Measurements from ENCODE around the gene IRF2BP2. TPM values are rescaled to one million over a fixed set of nuclear protein-coding genes. Genes with fewer than 3 reads are reported as not detected.

The IRF2BP2 gene
- total RNA-seq, 1 donor, result 172 TPM

DNA sequence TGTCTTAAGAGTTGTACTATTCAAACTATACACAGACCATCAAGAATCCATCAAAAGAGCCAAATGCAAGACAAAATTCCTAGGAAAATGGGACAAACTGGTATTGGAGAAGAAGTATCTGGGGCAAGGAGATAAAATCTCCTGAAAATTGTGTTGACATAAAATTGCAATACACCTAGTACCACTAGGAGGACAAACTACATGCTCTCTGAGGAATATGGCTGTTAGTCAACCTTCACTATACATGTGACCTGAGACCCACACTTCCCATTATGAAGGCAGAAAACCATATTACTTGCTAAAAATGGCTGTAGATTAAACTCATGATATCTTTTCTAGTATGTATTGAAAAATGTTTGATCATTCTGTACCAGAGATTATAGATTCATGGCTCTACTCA lies 30.0 kb downstream of the IRF2BP2 start:
- Histone ChIP-seq H2AFZ (ENCODE audit: low read length) (no peak overlapping the region), H3K27me3 (ENCODE audit: insufficient read depth, low read length) (no peaks in the 10 kb centered on the region)
- TF ChIP-seq, protein P1, sequence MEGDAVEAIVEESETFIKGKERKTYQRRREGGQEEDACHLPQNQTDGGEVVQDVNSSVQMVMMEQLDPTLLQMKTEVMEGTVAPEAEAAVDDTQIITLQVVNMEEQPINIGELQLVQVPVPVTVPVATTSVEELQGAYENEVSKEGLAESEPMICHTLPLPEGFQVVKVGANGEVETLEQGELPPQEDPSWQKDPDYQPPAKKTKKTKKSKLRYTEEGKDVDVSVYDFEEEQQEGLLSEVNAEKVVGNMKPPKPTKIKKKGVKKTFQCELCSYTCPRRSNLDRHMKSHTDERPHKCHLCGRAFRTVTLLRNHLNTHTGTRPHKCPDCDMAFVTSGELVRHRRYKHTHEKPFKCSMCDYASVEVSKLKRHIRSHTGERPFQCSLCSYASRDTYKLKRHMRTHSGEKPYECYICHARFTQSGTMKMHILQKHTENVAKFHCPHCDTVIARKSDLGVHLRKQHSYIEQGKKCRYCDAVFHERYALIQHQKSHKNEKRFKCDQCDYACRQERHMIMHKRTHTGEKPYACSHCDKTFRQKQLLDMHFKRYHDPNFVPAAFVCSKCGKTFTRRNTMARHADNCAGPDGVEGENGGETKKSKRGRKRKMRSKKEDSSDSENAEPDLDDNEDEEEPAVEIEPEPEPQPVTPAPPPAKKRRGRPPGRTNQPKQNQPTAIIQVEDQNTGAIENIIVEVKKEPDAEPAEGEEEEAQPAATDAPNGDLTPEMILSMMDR (IDR thresholded peaks at IDR 0.05; ENCODE audit: extremely low read depth, low read depth, low read length), result peak; percentile 31

DNA sequence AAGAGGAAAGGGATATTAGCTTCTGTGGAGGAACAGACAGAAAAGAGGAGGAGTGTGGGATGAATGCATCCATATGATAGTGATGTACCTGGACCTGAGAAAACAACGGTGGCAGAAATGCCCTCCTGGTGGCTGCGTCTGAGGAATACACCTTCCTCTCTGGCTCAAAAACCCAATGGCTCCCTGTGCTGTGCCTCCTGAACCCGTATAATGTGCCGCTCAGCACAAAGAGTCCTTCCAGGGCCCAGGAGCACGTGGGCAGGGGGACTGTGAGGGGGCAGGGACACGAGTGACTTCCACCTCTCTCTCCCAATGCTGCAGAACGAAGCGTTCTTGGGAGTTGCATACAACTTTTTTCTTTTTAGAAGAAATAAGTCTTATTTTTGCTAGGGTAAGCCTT lies 31.2 kb downstream of the IRF2BP2 start:
- Histone ChIP-seq H3K79me2 (ENCODE audit: insufficient read depth, low read length) (no peaks in the 10 kb centered on the region), H3K4me3 (ENCODE audit: insufficient read depth, low read length) (no peak overlapping the region), H3K27ac (ENCODE audit: low read depth, low read length) (no peak overlapping the region), H3K36me3 (ENCODE audit: insufficient read depth, low read length) (no peaks in the 10 kb centered on the region), H3K4me2 (ENCODE audit: insufficient read depth, low read length) (no peak overlapping the region), H3K4me1 (ENCODE audit: insufficient read depth, low read length) (peaks cover 12% of the 10 kb centered on the region), H3K27me3 (ENCODE audit: insufficient read depth, low read length) (no peaks in the 10 kb centered on the region), H4K20me1 (ENCODE audit: insufficient read depth, low read length) (no peaks in the 10 kb centered on the region), H2AFZ (ENCODE audit: low read length) (no peak overlapping the region), H3K9me3 (ENCODE audit: low read depth, low read length) (no peaks in the 10 kb centered on the region)
- TF ChIP-seq, protein P1 (IDR thresholded peaks at IDR 0.05; ENCODE audit: extremely low read depth, low read depth, low read length), result no peak
- no peak for DNase-seq (ENCODE audit: insufficient read length, low spot score, missing footprints)

More for the DNA sequence above, 30.0 kb downstream of the IRF2BP2 start:
- H3K4me2 ChIP-seq (ENCODE audit: insufficient read depth, low read length), result no peak overlapping the region
- H3K27ac ChIP-seq (ENCODE audit: low read depth, low read length), result no peak overlapping the region
- H3K79me2 ChIP-seq (ENCODE audit: insufficient read depth, low read length), result no peaks in the 10 kb centered on the region
- H4K20me1 ChIP-seq (ENCODE audit: insufficient read depth, low read length), result no peaks in the 10 kb centered on the region
- H3K36me3 ChIP-seq (ENCODE audit: insufficient read depth, low read length), result no peaks in the 10 kb centered on the region
- H3K4me3 ChIP-seq (ENCODE audit: insufficient read depth, low read length), result no peak overlapping the region
- no peaks in the 10 kb centered on the region for H3K9me3 ChIP-seq (ENCODE audit: low read depth, low read length)
- no peak for DNase-seq (ENCODE audit: insufficient read length, low spot score, missing footprints)
- peaks cover 21% of the 10 kb centered on the region for H3K4me1 ChIP-seq (ENCODE audit: insufficient read depth, low read length)

DNA sequence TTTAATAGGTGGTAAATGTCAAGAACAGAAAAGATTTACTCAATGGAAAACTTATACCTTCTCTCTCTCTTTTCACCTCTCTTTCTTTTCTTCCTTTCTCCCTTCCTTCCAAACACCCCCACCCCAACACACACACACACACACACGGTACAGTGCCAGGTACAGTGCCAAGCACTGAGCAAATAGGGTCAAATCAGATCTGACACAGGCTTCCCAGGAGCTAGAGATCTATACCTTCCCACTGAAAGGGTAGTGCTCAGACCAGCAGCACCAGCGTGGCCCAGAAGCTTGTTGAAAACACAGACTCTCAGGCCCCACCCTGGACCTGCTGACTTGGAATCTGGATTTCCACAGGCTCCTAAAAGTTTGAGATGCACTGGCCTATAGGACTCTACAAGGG lies 31.9 kb downstream of the IRF2BP2 start:
- DNase-seq (ENCODE audit: insufficient read length, low spot score, missing footprints), result no peak
- H3K4me2 ChIP-seq (ENCODE audit: insufficient read depth, low read length), result no peak overlapping the region
- no peaks in the 10 kb centered on the region for H3K79me2 ChIP-seq (ENCODE audit: insufficient read depth, low read length)
- no peak overlapping the region for H3K27ac ChIP-seq (ENCODE audit: low read depth, low read length)
- no peaks in the 10 kb centered on the region for H3K36me3 ChIP-seq (ENCODE audit: insufficient read depth, low read length)
- H2AFZ ChIP-seq (ENCODE audit: low read length), result no peak overlapping the region
- peaks cover 9% of the 10 kb centered on the region for H3K4me1 ChIP-seq (ENCODE audit: insufficient read depth, low read length)
- no peaks in the 10 kb centered on the region for H3K27me3 ChIP-seq (ENCODE audit: insufficient read depth, low read length)
- TF ChIP-seq, protein P1 (IDR thresholded peaks at IDR 0.05; ENCODE audit: extremely low read depth, low read depth, low read length), result no peak
- H4K20me1 ChIP-seq (ENCODE audit: insufficient read depth, low read length), result no peaks in the 10 kb centered on the region
- no peak overlapping the region for H3K4me3 ChIP-seq (ENCODE audit: insufficient read depth, low read length)
- no peaks in the 10 kb centered on the region for H3K9me3 ChIP-seq (ENCODE audit: low read depth, low read length)

DNA sequence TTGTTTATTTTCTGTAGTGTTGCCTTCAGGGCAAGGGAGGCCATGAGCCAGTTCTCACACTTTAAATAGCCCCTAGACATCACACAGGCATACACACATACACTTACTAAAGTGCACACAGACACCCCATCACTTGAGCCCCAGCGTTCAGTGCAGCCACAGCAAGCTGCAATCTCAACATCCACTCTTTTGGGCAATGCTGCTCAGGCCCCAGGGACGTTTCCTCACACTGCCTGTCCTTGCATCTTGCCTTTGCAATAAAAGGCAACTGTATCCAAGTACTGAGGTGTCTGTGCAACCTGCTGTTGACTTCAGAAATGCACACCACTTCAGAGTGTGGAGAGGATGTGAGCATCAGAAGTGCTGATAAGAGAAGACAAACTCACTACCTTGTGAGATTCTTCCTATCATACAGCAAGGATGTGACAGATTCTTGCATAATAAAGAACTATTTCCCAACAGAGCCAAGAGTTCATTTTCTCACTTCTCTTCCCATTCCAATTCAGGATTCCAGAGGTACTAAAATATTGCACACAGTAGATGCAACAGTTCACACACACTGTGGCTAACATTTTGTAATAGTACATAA lies 36.2 kb downstream of the IRF2BP2 start:
- Histone ChIP-seq H2AFZ (ENCODE audit: low read length) (no peak overlapping the region), H4K20me1 (ENCODE audit: insufficient read depth, low read length) (no peaks in the 10 kb centered on the region), H3K4me2 (ENCODE audit: insufficient read depth, low read length) (no peak overlapping the region), H3K4me1 (ENCODE audit: insufficient read depth, low read length) (no peaks in the 10 kb centered on the region), H3K79me2 (ENCODE audit: insufficient read depth, low read length) (no peaks in the 10 kb centered on the region), H3K27ac (ENCODE audit: low read depth, low read length) (no peak overlapping the region), H3K36me3 (ENCODE audit: insufficient read depth, low read length) (no peaks in the 10 kb centered on the region), H3K27me3 (ENCODE audit: insufficient read depth, low read length) (no peaks in the 10 kb centered on the region), H3K4me3 (ENCODE audit: insufficient read depth, low read length) (no peak overlapping the region), H3K9me3 (ENCODE audit: low read depth, low read length) (no peaks in the 10 kb centered on the region)
- no peak for DNase-seq (ENCODE audit: insufficient read length, low spot score, missing footprints)
- TF ChIP-seq, protein P1 (IDR thresholded peaks at IDR 0.05; ENCODE audit: extremely low read depth, low read depth, low read length), result no peak

All from osteoblast (primary cell).